Measurements from ENCODE around the gene OPCML. TPM values are rescaled to one million over a fixed set of nuclear protein-coding genes. Genes with fewer than 3 reads are reported as not detected.

The OPCML gene
- polyA plus RNA-seq, 1 donor from 2014 or later: 11.6 TPM

GRCh38 chr11:133403900-133404299 lies 128.4 kb downstream of the OPCML start:
- Histone ChIP-seq H4K20me1 (ENCODE audit: insufficient read depth) (no peaks in the 10 kb centered on the region), H3K4me3 (ENCODE audit: low read length) (no peak overlapping the region), H3K36me3 (ENCODE audit: insufficient read depth, low read length) (no peaks in the 10 kb centered on the region), H3K9ac (ENCODE audit: low read length) (no peak overlapping the region), H3K27ac (ENCODE audit: low read length) (no peak overlapping the region), H3F3A (ENCODE audit: insufficient read depth, low read length, poor library complexity, severe bottlenecking) (no peaks in the 10 kb centered on the region), H2AFZ (ENCODE audit: low read depth, low read length) (no peak overlapping the region), H3K9me2 (ENCODE audit: insufficient read depth, low read length) (no peaks in the 10 kb centered on the region), H3K79me2 (replicated peaks; ENCODE audit: insufficient read depth, low read length) (no peaks in the 10 kb centered on the region), H3K4me2 (ENCODE audit: low read length) (no peak overlapping the region), H3K9me3 (ENCODE audit: low read length) (no peaks in the 10 kb centered on the region), H3K27me3 (ENCODE audit: insufficient read depth, low read depth, low read length) (no peaks in the 10 kb centered on the region)
- TF ChIP-seq SMC3 (conservative IDR thresholded peaks at IDR 0.05; ENCODE audit: poor library complexity) (no peak), RAD21 (conservative IDR thresholded peaks at IDR 0.05) (no peak), EP300 (conservative IDR thresholded peaks at IDR 0.05; ENCODE audit: poor library complexity, severe bottlenecking) (no peak), MXI1 (conservative IDR thresholded peaks at IDR 0.05; ENCODE audit: poor library complexity, severe bottlenecking) (no peak), POLR2AphosphoS5 (IDR thresholded peaks at IDR 0.05) (no peak), EZH2 (IDR thresholded peaks at IDR 0.05; ENCODE audit: borderline replicate concordance, insufficient read depth, low read length, poor library complexity, severe bottlenecking) (no peak), REST (IDR thresholded peaks at IDR 0.05; ENCODE audit: borderline replicate concordance) (no peak), TAF1 (IDR thresholded peaks at IDR 0.05; ENCODE audit: low read depth) (no peak)
- TF ChIP-seq, protein P1, sequence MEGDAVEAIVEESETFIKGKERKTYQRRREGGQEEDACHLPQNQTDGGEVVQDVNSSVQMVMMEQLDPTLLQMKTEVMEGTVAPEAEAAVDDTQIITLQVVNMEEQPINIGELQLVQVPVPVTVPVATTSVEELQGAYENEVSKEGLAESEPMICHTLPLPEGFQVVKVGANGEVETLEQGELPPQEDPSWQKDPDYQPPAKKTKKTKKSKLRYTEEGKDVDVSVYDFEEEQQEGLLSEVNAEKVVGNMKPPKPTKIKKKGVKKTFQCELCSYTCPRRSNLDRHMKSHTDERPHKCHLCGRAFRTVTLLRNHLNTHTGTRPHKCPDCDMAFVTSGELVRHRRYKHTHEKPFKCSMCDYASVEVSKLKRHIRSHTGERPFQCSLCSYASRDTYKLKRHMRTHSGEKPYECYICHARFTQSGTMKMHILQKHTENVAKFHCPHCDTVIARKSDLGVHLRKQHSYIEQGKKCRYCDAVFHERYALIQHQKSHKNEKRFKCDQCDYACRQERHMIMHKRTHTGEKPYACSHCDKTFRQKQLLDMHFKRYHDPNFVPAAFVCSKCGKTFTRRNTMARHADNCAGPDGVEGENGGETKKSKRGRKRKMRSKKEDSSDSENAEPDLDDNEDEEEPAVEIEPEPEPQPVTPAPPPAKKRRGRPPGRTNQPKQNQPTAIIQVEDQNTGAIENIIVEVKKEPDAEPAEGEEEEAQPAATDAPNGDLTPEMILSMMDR (IDR thresholded peaks at IDR 0.05; ENCODE audit: poor library complexity, severe bottlenecking): no peak

GRCh38 chr11:133402551-133402950 lies 129.8 kb downstream of the OPCML start:
- H3K27ac ChIP-seq (ENCODE audit: low read length): no peak overlapping the region
- no peaks in the 10 kb centered on the region for H3K79me2 ChIP-seq (replicated peaks; ENCODE audit: insufficient read depth, low read length)
- no peak overlapping the region for H2AFZ ChIP-seq (ENCODE audit: low read depth, low read length)
- H3K4me2 ChIP-seq (ENCODE audit: low read length): no peak overlapping the region
- H4K20me1 ChIP-seq (ENCODE audit: insufficient read depth): no peaks in the 10 kb centered on the region
- H3F3A ChIP-seq (ENCODE audit: insufficient read depth, low read length, poor library complexity, severe bottlenecking): no peaks in the 10 kb centered on the region
- H3K9me3 ChIP-seq (ENCODE audit: low read length): no peaks in the 10 kb centered on the region
- H3K36me3 ChIP-seq (ENCODE audit: insufficient read depth, low read length): no peaks in the 10 kb centered on the region
- H3K4me3 ChIP-seq (ENCODE audit: low read length): no peak overlapping the region
- TF ChIP-seq, protein P1 (IDR thresholded peaks at IDR 0.05; ENCODE audit: poor library complexity, severe bottlenecking): no peak
- TF ChIP-seq POLR2AphosphoS5 (IDR thresholded peaks at IDR 0.05) (no peak), EZH2 (IDR thresholded peaks at IDR 0.05; ENCODE audit: borderline replicate concordance, insufficient read depth, low read length, poor library complexity, severe bottlenecking) (no peak), EP300 (conservative IDR thresholded peaks at IDR 0.05; ENCODE audit: poor library complexity, severe bottlenecking) (no peak), REST (IDR thresholded peaks at IDR 0.05; ENCODE audit: borderline replicate concordance) (no peak), MXI1 (conservative IDR thresholded peaks at IDR 0.05; ENCODE audit: poor library complexity, severe bottlenecking) (no peak), SMC3 (conservative IDR thresholded peaks at IDR 0.05; ENCODE audit: poor library complexity) (no peak)
- H3K27me3 ChIP-seq (ENCODE audit: insufficient read depth, low read depth, low read length): no peaks in the 10 kb centered on the region
- H3K9ac ChIP-seq (ENCODE audit: low read length): no peak overlapping the region
- no peaks in the 10 kb centered on the region for H3K9me2 ChIP-seq (ENCODE audit: insufficient read depth, low read length)
